Kasumi-1 (cell line): ENCODE measurements around the gene LAMTOR1.
A peak's percentile ranks its signal among the peaks of the same experiment; 100 is the strongest.

Experiments used
- DNase-seq, 2 experiments: peaks; one replicate each; lab custom pipeline; 2025; lab: John Stamatoyannopoulos, UW

Gene LAMTOR1

DNA sequence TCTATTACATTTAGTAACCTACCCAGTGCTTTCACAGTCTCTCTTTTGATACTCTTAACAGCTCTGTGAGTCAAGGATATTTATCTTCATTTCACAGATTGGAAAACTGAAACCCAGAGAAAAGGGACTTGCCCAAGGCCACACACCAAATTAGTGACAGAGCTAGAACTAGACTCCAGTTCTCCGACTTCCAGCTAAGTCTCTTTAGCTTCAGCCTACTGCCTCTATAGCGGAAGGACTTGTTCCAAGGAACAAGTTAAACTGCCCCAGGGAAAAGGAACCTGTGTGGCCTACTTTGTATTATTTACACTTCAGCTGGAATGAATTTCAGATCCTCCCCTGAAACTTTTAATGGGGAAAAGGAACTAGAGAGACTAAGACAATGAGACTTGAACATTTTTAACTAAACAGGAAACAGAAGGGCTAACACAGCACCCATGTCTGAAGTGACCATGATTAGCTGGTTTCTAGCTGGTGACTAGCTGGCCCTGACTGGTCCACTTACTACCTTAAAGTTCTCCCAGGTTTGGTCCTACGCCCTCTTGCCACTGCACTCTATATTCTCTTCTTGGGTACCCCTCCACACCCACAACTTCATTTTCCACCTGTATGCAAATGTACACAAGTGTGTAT is 21.2 kb downstream of the LAMTOR1 start:
- DNase-seq: no peak

DNA sequence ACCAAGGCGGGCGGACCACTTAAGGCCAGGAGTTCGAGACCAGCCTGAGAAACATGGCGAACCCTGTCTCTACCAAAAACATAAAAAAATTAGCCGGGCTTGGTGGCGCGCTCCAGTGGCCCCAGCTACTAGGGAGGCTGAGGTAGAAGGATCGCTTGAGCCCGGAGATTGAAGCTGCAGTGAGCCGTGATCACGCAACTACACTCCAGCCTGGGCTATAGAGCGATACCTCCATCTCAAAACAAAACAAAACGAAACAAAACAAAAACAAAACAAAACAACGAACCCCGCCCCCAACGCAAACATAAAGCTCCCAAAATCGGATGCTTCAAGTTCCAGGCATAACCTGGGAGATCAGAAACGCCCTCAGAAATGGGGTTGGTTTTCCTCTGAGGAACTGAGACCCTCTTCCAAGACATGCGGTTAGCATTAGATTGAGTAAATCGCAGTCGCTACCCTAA is 21.9 kb downstream of the LAMTOR1 start:
- no peak for DNase-seq

DNA sequence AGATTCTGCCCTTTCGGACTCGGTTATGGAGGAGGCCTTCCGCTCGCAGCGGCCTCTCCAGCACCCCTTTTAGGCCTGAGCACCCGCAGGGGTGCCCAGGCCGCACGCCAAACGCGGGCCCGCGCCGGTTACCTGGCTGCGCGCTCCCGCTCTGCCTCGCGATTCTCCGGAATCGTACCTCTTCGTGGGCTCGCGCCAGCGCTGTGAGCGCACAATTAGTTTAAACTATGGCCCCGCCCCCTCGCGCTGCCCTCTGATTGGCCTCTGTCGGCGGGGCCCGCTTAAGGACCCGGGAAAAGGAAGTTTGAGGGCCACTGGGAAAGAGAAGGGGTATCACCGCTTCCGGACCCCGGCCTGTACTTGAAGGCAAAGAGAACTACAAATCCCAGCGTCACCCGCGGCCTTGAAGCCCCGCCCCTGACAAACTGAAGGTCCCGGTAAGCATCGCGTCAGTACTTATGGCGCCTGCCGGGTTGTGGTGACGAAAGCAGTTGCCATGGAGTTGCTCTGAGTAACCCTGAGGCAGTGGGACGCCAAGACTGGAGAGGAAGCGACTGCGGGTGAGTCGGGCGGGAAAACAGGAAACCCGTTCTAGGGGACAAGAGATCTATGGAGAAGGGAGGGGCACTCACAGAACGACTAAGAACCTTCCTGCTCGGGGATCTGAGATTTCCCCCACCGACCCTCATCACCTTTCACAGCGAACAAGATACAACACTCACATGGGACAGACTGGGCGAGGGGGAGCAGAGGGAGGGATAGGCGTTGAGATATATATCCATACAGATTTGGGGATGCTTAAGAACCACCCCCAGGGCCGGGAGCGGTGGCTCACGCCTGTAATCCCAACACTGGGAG is 22.5 kb downstream of the LAMTOR1 start, which contains the start of the genes LRRC51 and NUMA1:
Gene LRRC51, plus strand, starts transcription at position 525 of the 858 bp plus-strand sequence. CDS start 8,234 bp downstream, outside the sequence.
Gene NUMA1, minus strand, starts transcription at position 217 of the 858 bp plus-strand sequence. CDS start 44,599 bp downstream, outside the sequence.
- peak; percentile 100 for DNase-seq

DNA sequence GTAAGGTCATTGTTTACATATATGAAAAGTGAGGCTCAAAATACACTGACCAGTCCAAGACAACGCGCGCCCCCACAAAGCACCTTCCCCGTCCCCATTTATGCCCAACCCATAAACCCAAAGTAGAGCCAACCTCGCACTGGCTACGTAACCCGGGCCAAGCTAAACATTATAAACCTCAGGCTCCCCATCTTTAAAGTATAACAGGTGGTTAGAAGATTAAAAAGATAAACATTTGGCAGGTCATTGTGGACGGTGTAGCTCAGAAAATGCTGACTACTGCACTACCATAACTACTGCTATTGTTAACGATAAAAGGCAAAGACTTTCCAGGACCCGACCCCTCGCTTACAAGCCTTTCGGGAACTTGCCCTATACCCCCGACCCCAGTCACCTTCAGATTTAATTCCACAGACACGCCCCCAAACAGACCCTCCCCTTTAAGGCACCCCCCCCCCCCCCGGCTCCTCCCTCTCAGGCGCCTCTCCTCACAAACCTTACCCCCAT is 23.2 kb downstream of the LAMTOR1 start:
- DNase-seq: peak; percentile 74 to 75

DNA sequence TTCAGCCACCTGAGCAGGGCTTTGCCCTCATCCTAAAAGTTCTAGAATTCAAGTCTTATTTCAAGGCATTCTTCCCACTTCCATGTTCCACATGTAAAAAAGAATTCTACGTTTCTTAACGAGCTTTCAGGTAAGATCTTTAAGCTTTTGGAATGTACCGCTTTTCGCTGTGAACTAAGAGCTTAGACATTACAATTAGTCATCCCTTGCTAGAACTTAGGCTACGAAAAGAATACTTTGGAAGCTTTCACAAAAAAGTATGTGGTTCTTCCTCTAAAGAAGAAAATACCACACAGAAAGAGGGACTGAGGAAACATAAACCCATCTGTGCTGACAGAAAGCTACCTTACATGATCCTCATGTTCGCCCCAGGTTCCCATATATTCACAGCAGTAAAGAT is 24.6 kb downstream of the LAMTOR1 start:
- no peak for DNase-seq

DNA sequence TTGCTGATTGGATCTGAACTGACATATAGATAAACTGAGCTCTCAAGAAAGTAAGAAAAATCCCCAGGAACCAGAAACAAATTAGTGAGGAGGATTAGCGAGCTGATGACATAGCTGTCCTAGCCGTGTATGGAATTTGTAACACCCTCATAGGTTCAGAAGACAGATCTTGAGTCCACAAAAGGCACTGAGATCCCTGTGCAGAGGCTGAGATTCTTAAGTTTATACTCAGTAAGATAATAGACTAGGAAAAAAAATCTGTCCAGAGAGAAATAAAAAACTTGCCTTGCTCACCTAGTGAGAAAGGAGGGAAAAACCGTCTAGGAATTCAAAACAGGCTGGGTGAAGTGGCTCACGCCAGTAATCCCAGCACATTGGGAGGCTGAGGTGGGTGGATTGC is 27.3 kb downstream of the LAMTOR1 start:
- DNase-seq: no peak

DNA sequence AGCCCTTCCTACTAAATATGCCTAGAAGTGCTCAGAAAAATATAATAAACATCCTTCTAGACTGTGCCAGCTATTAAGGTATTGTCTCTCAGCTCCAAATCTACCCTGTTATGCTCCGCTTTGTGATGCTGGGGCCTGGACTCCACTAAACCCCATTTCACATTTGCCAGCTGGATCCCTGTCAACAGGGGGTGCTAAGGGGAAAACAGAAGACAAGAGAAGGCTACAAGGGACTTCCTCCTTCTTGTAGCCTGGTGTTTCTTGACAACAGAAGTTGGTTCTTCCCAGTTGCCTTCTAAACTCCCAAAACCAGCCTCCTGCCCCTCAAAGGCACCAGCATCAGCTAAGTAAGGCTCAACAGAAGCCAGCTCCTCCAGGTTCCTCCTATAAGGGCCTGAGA is 28.0 kb downstream of the LAMTOR1 start:
- peak; percentile 78 to 90 for DNase-seq

DNA sequence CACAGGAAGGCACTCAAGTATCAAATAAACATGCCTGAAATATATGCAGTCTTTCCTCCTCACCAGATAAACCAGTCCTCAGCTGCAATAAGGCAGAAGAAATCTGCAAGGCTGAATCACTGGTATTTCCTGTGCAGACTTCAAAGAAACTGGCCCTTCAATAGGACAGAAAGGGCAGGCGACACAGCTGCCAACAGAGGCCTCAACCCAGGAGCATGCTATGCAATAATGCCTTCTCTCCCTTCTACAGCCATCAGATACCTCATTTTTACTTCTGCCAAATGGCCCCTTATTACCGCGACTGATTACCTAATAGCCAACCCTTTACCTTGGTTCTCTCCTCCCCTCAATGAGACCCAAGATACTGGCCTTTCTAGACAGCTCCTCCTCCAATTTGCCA is 30.7 kb downstream of the LAMTOR1 start:
- DNase-seq: no peak

DNA sequence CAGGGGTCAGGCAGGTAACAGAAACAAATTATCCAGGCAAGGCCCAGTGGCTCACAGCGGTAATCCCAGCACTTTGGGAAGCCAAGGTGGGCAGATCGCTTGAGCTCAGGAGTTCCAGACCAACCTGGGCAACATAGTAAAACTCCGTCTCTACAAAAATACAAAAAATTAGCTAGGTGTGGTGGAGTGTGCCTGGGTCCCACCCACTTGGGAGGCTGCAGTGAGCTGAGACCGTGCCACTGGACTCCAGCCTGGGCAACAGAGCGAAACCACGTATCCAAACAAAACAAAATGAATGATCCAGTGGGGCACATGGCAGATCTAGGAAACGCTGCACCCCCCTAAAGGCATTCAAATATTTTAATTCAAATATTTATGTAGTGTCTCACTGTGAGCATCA is 32.6 kb downstream of the LAMTOR1 start:
- no peak for DNase-seq

DNA sequence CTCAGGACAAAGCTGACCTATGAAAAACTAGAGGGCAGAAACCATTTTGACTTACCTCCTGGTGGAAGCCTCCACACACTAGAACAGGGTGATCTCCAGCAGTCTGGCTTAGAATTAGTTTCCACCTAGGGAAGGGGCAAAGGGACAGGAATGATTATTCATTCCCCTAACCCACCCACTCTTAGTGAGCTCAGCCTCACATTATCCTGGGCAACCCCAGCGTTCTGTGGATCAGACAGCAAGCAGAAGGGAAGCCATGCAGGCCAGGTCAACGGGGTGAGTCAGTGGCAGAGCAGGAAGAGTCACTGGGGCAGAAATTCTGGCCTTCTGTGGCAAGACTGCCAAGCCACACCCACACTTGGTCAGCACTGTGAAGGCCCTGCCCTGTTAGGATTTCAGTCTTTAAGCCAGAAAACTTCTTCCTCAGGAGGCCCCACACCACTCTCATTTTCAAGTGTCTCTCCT is 33.3 kb downstream of the LAMTOR1 start:
- no peak for DNase-seq

DNA sequence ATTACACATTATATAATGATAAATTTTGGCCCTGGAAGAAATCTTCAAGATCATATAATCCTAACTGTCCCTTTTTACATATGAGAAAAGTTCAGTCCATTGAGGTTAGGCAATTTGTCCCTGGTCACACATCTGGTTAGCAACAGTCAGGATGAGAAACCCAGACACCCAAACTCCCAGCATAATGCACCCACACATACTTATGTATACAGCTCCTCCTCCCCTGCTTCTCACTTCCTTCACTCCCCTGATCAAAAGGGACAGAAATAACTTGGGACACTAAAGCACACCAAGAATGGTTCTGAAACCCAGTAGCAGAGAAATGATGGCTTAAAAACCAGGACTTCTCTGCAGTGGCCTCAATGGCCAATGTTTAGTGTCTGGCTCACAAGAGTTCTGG is 33.9 kb downstream of the LAMTOR1 start:
- DNase-seq: no peak

DNA sequence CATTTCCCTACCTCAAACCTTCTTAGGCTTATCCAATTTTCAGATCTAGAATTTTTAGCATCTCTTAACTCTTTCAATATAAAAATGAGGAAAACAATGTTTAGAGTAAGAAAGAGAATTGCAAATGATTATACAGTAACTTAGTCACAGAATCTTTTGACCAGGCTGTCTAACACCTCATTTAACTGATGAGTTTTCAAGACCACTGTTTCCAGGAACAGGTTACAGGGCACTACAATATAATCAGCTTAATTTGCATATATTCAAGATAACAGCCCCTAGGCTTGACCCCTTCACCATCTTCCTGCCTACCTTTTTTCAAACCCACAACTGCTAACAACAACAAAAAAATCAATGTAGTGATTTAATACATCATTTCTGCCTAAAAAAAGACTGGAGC is 35.4 kb downstream of the LAMTOR1 start:
- no peak for DNase-seq

DNA sequence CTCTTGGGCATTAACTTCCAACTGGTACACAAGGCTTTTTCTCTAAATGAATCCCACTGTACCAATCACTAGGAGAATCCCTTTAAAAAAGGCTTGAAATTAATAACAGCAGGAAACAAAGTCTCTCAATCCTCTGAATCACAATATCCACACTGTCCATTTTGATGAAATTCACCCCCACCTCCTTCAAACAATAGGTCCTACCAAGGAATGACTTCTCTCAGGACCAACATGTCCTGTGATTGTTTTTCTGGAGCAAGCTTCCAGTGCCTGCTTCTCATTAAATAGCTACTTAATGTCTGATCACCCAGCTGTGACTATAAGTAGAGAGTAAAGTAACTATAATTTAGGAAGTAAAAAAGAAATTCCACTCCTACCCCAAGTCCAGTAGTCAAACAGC is 35.8 kb downstream of the LAMTOR1 start:
- no peak for DNase-seq

DNA sequence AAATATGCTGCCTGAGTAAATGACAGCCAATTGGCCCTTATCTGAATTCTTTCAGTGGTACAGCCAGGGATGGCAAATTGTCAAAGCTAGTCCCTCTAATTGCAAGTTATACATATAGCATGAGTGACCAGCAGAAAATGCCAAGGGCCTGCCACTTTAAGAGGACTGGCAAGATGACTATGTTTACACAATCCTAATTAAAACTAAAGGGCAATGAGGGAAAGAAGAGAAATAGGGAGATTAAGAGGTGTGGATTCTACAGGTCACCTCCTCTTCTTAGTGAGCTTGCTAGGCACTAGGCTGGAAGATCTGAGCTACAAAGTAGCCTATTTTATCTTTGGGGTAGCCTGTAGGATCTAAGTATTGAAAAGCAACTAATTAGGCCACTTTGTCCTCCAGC is 36.2 kb downstream of the LAMTOR1 start:
- DNase-seq: no peak

DNA sequence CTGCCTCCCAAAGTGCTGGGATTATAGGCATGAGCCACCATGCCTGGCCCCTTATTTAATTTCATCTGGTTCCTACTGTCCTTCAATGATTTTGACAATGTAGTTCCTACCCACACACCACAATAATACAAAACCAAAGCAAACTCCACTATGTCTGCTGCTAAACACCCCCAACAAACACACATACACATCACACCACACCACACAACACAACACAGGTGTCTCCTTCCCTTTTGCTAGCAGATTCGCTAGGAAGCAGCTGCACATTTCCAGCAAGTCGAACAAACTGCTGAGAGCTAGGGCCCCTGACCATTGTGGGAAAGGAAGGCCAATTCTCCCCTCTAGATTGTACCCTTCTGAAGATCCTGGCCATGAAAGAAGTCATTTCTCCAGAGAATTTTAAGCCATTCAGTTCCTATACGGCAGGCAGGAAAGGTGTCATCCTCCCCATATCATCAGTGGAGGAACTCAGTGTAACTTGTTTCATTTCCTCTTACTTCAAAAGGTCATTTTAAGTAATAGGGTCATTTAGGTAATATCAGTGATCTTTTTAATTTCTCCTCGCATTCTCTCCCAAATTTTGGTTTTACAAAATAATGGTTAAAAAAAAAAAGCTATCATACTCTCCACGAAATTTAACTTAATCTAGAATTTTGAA is 41.2 kb downstream of the LAMTOR1 start:
- DNase-seq: no peak

DNA sequence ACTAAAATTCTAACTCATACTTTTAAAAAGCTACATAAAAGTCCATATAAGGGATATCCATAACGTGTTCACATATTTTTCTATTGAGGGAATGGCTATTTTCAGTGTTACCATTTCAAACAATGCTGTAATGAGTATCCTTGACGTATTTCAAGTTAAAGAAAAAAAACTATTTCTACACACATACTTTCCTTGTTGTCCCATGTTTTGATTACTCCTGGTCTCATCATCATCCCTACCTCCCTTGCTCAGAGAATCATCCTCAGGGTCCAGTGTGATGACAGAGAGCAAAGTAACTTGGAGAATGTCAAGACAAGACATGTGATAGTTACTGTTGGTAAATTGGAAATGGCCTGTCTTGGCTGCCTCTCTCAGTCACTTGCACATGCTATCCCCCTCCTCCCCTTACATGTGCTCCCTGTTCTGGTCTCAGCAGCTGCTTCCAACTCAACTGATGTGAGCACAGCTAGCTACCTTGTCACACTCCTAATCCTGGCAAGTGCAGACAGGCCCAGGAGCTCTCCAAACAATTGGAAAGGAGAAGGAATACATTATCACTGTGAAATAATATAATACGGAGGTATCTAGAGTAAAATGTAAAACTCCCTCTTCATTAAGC is 44.6 kb downstream of the LAMTOR1 start:
- no peak for DNase-seq

DNA sequence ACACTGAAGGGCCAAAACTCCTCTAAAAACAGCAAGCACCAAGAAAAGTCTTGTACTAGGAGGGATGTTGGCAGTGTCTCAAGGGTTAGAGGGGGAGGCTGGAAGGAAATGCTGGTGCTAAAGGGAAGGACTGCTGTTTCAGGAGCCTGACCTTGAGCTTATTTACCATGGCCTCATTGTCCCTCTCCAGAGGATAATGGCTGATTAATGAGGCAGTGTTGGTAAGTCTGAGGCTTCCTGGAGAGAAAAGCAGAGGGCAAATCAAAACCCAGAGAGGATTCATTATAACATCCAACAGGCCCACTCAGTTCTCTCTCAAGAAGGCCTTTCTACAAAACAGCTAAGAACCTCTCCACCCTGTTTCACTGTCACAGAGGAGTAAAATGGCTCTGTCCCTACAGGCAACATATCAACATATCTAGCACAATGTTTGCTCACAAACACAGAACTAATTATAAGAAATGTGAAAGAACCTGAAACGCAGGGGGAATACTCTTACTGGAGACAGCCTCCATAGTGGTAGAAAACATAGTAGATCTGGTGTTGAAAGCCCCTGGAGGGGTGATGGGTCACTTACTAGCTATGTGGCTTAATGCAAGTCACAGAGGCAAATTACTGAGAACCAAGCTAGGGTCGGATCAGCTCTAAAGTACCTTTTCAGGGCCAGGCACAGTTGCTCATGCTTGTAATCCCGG is 54.2 kb downstream of the LAMTOR1 start:
- DNase-seq: no peak
